Upper lobe of left lung (tissue), 4 donors: ENCODE results near the gene CEP164.

Experiments used
- EP300 ChIP-seq, 4 donors: sonication (generic); formaldehyde crosslinking; IDR thresholded peaks; one replicate each; pipeline ENCODE4 v1.5.1; 2017; ENCODE audit warnings: antibody characterized with exemption in 4 of 4, control low read depth in 2 of 4
- POLR2A ChIP-seq, 4 donors: fragments of 450-650 bp; IDR thresholded peaks; one replicate each; pipeline ENCODE4 v1.5.1; 2016 to 2017; ENCODE audit warnings: antibody characterized with exemption in 4 of 4, mild to moderate bottlenecking in 2 of 4
- POLR2AphosphoS5 ChIP-seq, 2 donors: sonication (generic); formaldehyde crosslinking; IDR thresholded peaks; one replicate each; pipeline ENCODE4 v1.5.1; 2017; ENCODE audit warnings: antibody characterized with exemption in 2 of 2
- TF ChIP-seq, protein P1 (sequence below), 6 experiments: fragments of 450-650 bp in 4 of 6; fragments of 200-600 bp in 2 of 6; sonication (generic) in 2 of 6; IDR thresholded peaks; one replicate each; pipeline ENCODE4 v1.5.1; 2016 to 2019; ENCODE audit warnings: antibody characterized with exemption in 6 of 6

DNA sequence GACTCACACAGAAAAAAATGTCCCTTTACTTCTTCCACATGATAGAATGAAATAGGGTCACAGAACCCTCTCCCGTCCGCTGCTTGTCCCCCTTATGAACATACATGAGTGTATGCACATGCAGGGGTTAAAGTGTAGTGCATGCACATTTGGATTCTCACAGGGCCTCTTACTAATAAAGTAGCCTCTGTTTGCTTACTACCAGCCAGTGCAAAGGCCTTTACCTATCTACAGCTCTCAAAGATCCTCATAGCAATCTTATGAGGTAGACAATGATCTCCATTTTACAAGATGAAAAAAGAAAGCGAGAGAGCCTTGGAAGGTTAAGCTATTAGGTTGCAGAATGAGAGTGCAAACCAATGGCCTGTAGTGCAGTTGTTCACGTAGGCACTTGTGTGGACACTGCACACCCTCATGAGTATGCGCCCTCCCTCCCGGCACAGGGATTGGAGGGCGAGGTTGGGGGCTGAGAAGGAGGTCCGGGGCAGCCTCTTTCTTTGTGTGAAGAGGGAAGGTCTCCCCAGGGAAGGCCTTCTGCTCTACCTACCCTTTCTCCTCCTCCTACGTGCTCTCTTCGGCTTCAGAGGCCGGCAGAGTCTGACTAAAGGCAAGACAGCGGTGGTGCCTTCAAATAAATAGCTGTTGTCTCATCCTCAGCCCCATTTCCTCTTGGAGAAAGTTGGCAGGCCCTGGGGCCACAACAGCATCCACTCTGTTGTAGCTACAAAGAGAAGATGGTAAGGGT is 91.3 kb downstream of the CEP164 start:
- TF ChIP-seq, protein P1, sequence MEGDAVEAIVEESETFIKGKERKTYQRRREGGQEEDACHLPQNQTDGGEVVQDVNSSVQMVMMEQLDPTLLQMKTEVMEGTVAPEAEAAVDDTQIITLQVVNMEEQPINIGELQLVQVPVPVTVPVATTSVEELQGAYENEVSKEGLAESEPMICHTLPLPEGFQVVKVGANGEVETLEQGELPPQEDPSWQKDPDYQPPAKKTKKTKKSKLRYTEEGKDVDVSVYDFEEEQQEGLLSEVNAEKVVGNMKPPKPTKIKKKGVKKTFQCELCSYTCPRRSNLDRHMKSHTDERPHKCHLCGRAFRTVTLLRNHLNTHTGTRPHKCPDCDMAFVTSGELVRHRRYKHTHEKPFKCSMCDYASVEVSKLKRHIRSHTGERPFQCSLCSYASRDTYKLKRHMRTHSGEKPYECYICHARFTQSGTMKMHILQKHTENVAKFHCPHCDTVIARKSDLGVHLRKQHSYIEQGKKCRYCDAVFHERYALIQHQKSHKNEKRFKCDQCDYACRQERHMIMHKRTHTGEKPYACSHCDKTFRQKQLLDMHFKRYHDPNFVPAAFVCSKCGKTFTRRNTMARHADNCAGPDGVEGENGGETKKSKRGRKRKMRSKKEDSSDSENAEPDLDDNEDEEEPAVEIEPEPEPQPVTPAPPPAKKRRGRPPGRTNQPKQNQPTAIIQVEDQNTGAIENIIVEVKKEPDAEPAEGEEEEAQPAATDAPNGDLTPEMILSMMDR (IDR thresholded peaks at IDR 0.05), result no peak
- TF ChIP-seq POLR2A (IDR thresholded peaks at IDR 0.05) (no peak), EP300 (IDR thresholded peaks at IDR 0.05) (no peak), POLR2AphosphoS5 (IDR thresholded peaks at IDR 0.05) (no peak)
